Raji (cell line): ENCODE data around the gene NTNG1.

Source experiments
- POLR2A ChIP-seq: IDR thresholded peaks from 2 replicates; pipeline ENCODE4 v1.6.1; 2011; ENCODE audit warnings: low read depth, low read length, control low read depth; ENCODE audit not compliant: insufficient read depth

The NTNG1 gene

GRCh38 chr1:107451715-107452114, 310.9 kb downstream of the NTNG1 start:
- no peak for TF ChIP-seq POLR2A

- TF ChIP-seq POLR2A: no peak
Measured at GRCh38 chr1:107454791-107455190, 314.0 kb downstream of the NTNG1 start.

GRCh38 chr1:107457989-107458388, 317.1 kb downstream of the NTNG1 start:
- no peak for TF ChIP-seq POLR2A

- TF ChIP-seq POLR2A: no peak
Measured at GRCh38 chr1:107459204-107459904, 318.5 kb downstream of the NTNG1 start.

GRCh38 chr1:107460035-107460434, 319.2 kb downstream of the NTNG1 start:
- no peak for TF ChIP-seq POLR2A

- no peak for TF ChIP-seq POLR2A
Measured at GRCh38 chr1:107464827-107465226, 324.0 kb downstream of the NTNG1 start.

- no peak for TF ChIP-seq POLR2A
Measured at GRCh38 chr1:107467286-107467685, 326.4 kb downstream of the NTNG1 start.

GRCh38 chr1:107467811-107468210, 327.0 kb downstream of the NTNG1 start:
- TF ChIP-seq POLR2A: no peak

- TF ChIP-seq POLR2A: no peak
Measured at GRCh38 chr1:107473065-107473464, 332.2 kb downstream of the NTNG1 start.

- no peak for TF ChIP-seq POLR2A
Measured at GRCh38 chr1:107474877-107475612, 334.2 kb downstream of the NTNG1 start.

- TF ChIP-seq POLR2A: no peak
Measured at GRCh38 chr1:107477233-107477632, 336.4 kb downstream of the NTNG1 start.

- TF ChIP-seq POLR2A: no peak
Measured at GRCh38 chr1:107479865-107480350, 339.1 kb downstream of the NTNG1 start.

- no peak for TF ChIP-seq POLR2A
Measured at GRCh38 chr1:107480548-107481415, 339.9 kb downstream of the NTNG1 start.

- TF ChIP-seq POLR2A: no peak
Measured at GRCh38 chr1:107481756-107482384, 341.0 kb downstream of the NTNG1 start.

- TF ChIP-seq POLR2A: no peak
Measured at GRCh38 chr1:107483949-107484348, 343.1 kb downstream of the NTNG1 start.
